ENCODE results near the gene OR52L1. TPM values are rescaled to one million over a fixed set of nuclear protein-coding genes. Genes with fewer than 3 reads are reported as not detected.

OR52L1 gene
- total RNA-seq, 4 donors from 2014 or later, result not detected

GRCh38 chr11:6013042-6013441, 26.3 kb upstream of the OR52L1 start:
- H3K27me3 ChIP-seq, result peaks cover 0 to 4% (median 0%) of the 10 kb centered on the region in 4 donors
- H3K27ac ChIP-seq, result no peak overlapping the region
- no peaks in the 10 kb centered on the region for H3K36me3 ChIP-seq
- no peak overlapping the region for H3K4me3 ChIP-seq
- intact Hi-C loops (cut with DNase I), result no loop called here
- no CpG with 5 or more reads among the region's 3 CpGs for WGBS, 2 donors
- TF ChIP-seq CTCF (IDR thresholded peaks at IDR 0.05) (no peak), POLR2A (IDR thresholded peaks at IDR 0.05) (no peak)
- DNase-seq, result no peak
- H3K9me3 ChIP-seq, result no peaks in the 10 kb centered on the region
- no peaks in the 10 kb centered on the region for H3K4me1 ChIP-seq

GRCh38 chr11:6012035-6012668, 25.4 kb upstream of the OR52L1 start:
- no peak for DNase-seq
- H3K27me3 ChIP-seq, result peaks cover 0 to 4% (median 0%) of the 10 kb centered on the region in 4 donors
- no peak for TF ChIP-seq POLR2A (IDR thresholded peaks at IDR 0.05)
- no peak for TF ChIP-seq CTCF (IDR thresholded peaks at IDR 0.05)
- no peaks in the 10 kb centered on the region for H3K9me3 ChIP-seq
- 25 to 51% methylated on average over 1 to 2 of the region's 4 CpGs for WGBS, 2 donors
- intact Hi-C loops (cut with DNase I), result no loop called here
- no peak overlapping the region for H3K4me3 ChIP-seq
- H3K27ac ChIP-seq, result no peak overlapping the region
- H3K4me1 ChIP-seq, result no peaks in the 10 kb centered on the region
- H3K36me3 ChIP-seq, result no peaks in the 10 kb centered on the region

- no peak within 1 kb of the TSS for H3K4me3 ChIP-seq
- H3K27me3 ChIP-seq, result no peaks in the 10 kb centered on the region
- H3K27ac ChIP-seq, result no peak within 1 kb of the TSS
- H3K4me1 ChIP-seq, result no peaks in the 10 kb centered on the region
- intact Hi-C loops (cut with DNase I), result no loop called here
- DNase-seq, result no peak
- TF ChIP-seq POLR2A (IDR thresholded peaks at IDR 0.05) (no peak), CTCF (IDR thresholded peaks at IDR 0.05) (no peak)
- no peaks in the 10 kb centered on the region for H3K36me3 ChIP-seq
- no peaks in the 10 kb centered on the region for H3K9me3 ChIP-seq
Observed at GRCh38 chr11:6006846-6007245, 20.1 kb upstream of the OR52L1 start, which contains the start of gene OR56A4. OR56A4 (minus strand) TSS chr11:6006946; CDS start chr11:6002992, 3,954 bp downstream.

GRCh38 chr11:6006395-6006794, 19.6 kb upstream of the OR52L1 start:
- TF ChIP-seq CTCF (IDR thresholded peaks at IDR 0.05) (no peak), POLR2A (IDR thresholded peaks at IDR 0.05) (no peak)
- H3K4me3 ChIP-seq, result no peak overlapping the region
- H3K27me3 ChIP-seq, result no peaks in the 10 kb centered on the region
- intact Hi-C loops (cut with DNase I), result no loop called here
- no peaks in the 10 kb centered on the region for H3K36me3 ChIP-seq
- no peaks in the 10 kb centered on the region for H3K9me3 ChIP-seq
- no peaks in the 10 kb centered on the region for H3K4me1 ChIP-seq
- H3K27ac ChIP-seq, result no peak overlapping the region
- DNase-seq, result no peak

- no peak overlapping the region for H3K4me3 ChIP-seq
- H3K4me1 ChIP-seq, result no peaks in the 10 kb centered on the region
- H3K36me3 ChIP-seq, result no peaks in the 10 kb centered on the region
- H3K27me3 ChIP-seq, result no peaks in the 10 kb centered on the region
- TF ChIP-seq CTCF (IDR thresholded peaks at IDR 0.05) (no peak), POLR2A (IDR thresholded peaks at IDR 0.05) (no peak)
- H3K27ac ChIP-seq, result no peak overlapping the region
- no peaks in the 10 kb centered on the region for H3K9me3 ChIP-seq
- intact Hi-C loops (cut with DNase I), result no loop called here
- 64 to 68% methylated on average over 7 of the region's 7 CpGs for WGBS, 2 donors
- no peak for DNase-seq
Observed at GRCh38 chr11:6002202-6002699, 15.5 kb upstream of the OR52L1 start.
